Glomerular endothelial cell (primary cell): ENCODE data around the gene UBXN4. TPM values are rescaled to one million over a fixed set of nuclear protein-coding genes. Genes with fewer than 3 reads are reported as not detected.
A peak's percentile ranks its signal among the peaks of the same experiment; 100 is the strongest.
"Not testable (repeated sequence)": the region's sequence is repeated elsewhere in the genome, so short reads cannot be mapped to it uniquely, and the experiment has no call there.

ENCODE experiments used
- DNase-seq: peaks from one replicate; pipeline ENCODE4 v3.0.0-alpha.2; 2011; ENCODE audit warnings: low read depth, low spot score; ENCODE audit errors: extremely low read depth
- total RNA-seq: library from RNA; depleted of rRNA; stranded (reverse); fragments of >200 nt; gene quantifications from 2 replicates; pipeline ENCODE4 v1.2.3, GENCODE V29; 2015

UBXN4 gene, protein sequence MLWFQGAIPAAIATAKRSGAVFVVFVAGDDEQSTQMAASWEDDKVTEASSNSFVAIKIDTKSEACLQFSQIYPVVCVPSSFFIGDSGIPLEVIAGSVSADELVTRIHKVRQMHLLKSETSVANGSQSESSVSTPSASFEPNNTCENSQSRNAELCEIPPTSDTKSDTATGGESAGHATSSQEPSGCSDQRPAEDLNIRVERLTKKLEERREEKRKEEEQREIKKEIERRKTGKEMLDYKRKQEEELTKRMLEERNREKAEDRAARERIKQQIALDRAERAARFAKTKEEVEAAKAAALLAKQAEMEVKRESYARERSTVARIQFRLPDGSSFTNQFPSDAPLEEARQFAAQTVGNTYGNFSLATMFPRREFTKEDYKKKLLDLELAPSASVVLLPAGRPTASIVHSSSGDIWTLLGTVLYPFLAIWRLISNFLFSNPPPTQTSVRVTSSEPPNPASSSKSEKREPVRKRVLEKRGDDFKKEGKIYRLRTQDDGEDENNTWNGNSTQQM
- 50.3 and 72.0 TPM in 2 replicates for total RNA-seq

DNA sequence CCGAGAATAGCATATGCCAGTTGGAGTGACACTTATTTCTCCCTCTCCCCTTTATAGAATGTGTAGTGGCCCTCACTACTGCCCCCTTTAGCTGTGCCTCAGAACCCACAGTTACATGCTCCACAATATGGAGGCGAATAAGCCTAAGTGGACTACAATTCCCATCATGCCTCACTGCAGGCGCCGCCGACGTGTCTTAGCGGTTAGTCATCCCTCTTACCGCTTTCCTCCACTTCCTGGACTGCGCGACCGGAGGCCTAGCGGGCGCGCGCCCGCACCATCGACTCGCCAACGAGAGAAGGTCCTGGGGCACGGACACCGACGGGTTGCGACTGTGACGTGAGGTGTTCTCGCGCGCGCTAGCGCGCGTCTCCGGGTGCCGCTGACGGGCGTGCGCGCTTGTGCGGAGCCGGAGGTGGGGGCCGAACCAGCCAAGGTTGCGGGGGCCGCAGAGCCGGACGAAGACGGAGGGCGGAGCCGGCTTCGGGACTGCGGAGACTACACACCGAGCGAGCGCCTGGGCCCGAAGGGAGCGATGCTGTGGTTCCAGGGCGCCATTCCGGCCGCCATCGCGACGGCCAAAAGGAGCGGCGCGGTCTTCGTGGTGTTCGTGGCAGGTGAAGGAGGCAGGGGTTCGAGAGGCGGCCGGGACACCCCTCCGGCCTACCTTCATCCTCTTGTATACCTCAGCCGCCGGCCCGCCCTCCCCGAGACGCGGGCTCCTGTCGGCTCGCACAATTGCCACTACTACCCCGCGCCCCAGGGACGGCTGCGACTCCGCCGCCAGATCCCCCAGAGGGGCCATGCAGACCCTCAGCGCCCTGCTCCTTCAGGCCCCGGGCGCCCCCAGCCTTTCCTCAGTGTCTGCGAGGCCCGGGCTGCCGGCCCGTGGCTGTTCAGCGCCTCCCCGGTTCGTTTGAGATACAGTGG lies at the start of gene UBXN4:
UBXN4 (plus strand) TSS at position 461 of the 930 bp plus-strand sequence; CDS start at position 536, 75 bp downstream.
- DNase-seq, result peak; percentile 89

DNA sequence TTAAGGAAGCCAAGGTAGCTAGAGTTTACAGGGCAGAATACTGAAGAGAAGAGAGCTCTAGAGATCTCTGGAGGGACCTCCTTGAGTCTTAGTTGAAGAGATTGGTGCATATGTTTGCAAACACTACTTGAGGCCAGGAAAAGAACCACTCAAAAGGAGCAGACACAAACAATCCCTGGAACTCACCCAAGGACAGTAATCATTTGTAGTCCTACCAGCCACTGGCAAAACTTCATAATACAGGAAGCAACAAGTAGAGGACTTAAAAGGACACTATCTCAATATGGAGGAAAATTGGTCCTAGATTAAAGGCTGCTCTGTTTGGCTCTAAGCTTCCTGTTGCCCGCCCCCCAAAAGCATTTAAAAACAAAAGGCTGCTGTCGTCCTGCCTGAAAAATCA lies 46.9 kb upstream of the UBXN4 start:
- DNase-seq, result no peak

DNA sequence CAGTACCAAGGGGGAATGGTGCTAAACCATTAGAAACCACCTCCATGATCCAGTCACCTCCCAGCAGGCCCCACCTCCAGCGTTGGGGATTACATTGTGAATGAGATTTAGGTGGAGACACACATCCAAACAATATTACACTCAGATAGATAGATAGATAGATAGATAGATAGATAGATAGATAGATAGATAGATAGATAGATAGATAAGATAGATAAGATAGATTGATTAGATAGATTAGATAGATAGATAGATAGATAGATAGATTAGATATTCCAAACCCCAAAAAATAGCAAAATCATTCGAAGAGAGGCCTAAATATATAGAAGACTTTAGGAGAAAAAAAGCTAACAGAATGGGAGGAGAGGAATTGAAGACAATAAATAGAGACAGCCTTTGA lies 42.8 kb upstream of the UBXN4 start:
- DNase-seq, result no peak

DNA sequence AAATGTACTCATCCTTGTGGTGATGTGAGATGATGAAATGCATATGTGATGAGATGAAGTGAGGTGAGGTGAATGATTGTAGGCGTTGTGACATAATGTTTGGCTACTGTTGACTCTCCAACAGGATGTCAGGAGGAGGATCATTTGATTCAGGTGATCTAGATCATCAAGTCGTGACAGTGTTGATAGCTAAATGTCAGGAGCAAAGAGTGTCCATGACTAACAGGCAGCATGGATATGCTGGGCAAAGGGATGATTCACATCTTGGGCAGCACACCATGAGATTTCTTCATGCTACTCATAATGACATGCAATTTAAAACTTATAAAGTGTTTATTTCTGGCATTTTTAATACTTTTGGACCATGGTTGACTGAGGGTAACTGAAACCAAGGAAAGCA lies 40.2 kb upstream of the UBXN4 start:
- no peak for DNase-seq

DNA sequence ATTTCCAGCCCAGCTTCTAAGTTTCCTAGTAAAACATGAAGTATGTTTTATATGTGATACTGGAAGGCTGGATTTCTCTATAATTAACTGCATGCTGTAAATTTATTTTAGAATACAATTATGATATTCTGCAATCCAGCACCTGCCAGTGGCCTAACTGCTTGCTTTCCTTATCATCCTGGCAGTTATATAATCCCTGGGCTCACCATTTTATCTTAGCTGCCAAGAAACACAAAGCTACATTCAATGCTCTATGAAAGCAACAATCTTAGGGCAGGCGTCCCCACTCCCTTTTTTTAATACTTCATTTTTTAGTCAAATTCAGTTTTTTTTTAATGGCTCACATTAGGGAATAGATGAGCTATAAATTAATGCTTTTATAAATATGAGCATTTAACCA lies 38.4 kb upstream of the UBXN4 start:
- DNase-seq, result no peak

DNA sequence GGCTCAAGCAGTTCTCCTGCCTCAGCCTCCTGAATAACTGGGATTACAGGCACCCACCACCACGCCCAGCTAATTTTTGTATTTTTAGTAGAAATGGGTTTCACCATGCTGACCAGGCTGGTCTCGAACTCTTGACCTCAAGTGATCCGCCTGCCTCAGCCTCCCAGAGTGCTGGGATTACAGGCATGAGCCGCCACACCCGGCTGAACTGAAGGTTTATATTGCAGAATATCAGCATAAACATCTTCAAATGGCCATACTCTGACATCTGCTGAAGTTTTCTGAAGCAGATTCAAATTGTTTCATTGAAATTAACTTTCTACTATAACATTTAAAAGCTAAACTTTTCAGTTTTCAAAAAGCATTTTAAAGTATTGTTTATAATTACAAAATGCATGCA lies 37.6 kb upstream of the UBXN4 start:
- not testable (repeated sequence) for DNase-seq

DNA sequence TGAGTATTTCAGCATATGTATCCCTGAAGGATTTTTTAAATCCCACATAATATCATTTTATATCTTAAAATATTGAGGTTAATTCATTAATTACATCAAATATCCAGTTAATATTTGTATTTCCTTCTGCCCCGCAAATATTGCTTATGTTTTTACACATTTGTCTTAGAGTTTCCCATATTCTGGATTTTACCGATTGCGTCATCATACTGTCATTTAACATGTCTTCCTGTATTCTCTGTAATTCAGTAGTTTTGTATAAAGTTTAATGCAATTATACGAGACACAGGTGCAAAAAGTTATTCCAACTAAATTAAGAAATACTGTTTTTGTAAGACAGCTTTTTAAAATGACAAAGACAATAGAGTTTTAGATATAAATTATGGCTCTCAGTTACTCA lies 33.5 kb upstream of the UBXN4 start:
- DNase-seq, result no peak

DNA sequence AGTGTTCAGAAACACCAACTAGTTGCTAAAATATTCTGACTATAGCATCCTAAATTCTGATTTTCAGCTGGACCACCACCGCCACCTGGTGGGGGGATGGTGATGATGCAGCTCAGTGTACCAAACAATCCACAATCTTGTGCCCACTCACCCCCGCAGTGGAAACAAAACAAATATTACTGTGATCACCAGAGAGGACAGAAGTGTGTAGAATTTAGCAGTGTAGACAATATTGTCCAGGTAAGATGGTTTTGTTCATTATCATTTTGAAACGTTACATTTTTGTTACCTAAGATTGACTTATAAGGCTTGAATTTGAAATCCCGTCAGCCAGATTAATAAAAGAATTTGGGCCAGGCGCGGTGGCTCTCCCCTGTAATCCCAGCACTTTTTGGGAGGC lies 31.7 kb upstream of the UBXN4 start:
- no peak for DNase-seq

DNA sequence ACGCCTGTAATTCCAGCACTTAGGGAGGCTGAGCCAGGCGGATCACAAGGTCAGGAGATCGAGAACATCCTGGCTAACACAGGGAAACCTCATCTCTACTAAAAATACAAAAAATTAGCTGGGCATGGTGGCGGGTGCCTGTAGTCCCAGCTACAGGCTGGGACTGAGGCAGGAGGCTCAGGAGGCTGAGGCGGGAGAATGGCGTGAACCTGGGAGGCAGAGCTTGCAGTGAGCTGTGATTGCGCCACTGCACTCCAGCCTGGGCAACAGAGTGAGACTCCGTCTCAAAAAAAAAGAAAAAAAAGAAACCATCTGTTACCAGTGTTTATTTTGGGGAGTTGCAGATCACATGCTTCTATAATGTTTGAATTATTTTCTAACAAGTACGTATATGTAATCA lies 26.6 kb upstream of the UBXN4 start:
- not testable (repeated sequence) for DNase-seq

DNA sequence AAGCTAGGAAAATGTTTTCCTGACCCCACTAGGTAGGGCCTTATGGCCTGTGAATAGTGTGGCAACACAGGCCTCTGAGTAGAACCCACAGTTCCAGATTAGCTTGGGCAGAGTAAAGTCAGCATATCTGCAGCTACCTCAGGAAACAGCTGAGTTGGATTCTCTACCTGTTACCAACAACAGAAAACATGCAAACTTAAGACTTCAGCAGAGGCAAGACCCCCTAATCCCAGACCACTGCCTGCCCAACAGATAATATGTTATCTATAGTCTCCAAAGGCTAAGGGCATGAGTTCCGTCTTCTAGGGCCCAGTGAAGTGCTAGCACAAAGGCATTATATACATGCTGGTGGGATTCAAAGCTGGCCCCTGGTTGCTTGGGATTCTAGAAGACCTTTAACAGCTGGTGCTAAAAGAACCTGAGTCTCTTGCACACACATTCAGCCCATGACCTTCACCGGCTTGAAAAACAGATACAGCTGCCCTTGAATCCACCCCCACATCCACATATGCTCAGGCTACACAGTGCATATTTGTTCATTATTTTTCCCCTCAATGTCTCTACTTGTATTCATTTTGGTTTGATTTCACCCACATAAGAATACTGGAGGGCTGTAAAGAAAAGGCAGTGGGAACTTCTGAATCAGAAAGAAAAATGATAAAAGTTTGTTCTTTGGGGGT lies 13.5 kb upstream of the UBXN4 start:
- no peak for DNase-seq

DNA sequence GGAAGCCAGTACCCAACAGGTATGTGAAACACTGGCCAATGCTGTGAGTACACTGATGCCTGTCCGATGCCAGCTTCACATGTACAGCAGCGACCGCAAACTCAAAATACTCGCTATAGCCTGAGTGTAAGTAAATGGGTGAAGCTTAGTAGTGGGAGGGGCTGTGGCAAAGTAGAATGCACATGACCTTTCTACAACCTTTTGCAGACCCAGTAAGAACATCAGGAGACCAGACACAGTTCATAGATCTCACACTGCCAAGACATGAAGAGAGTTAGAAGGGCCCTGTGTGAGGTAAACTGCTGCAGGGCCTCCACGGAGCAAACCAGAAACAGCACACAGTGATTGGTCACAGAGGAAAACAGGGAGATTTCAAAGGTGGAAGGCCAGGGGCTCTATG lies 9.1 kb upstream of the UBXN4 start:
- no peak for DNase-seq

DNA sequence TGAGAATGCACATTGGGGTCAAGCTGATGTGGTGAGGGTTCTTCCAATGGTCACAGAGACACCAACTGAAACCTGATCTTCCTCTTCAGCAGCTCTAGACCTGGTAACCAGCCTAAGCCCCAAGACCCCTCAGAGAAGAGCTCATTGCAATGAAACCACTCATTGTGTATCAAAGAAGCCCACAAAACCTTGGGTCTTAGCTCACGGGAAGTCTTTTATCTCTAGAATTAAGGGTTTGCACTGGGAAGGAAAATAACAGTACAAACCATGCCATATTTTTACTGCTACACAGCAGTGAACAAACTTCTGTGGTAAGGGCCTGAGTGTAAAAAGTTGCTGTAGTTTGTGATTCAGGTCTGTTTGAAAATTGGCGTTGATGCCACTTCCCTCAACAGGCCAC lies 8.6 kb upstream of the UBXN4 start:
- no peak for DNase-seq

DNA sequence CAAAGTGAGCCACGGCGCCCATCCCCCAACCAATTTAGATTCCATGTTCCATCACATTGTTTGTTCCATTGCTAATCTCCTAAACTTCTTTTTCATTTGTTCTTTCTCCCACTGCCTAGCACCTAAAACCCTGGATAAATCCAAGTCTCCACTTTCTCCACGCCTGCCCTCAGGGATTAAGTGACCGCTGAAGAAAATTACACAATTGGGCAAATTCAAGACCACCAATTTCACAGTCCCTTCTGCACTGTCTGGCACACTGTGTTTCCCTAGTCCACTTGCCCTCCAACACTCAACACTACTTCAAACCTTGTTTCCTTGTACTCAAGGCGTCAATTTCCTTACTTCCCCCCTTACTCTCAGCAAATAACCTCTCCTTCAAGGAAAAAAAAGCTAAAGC lies 5.1 kb upstream of the UBXN4 start:
- DNase-seq, result no peak

DNA sequence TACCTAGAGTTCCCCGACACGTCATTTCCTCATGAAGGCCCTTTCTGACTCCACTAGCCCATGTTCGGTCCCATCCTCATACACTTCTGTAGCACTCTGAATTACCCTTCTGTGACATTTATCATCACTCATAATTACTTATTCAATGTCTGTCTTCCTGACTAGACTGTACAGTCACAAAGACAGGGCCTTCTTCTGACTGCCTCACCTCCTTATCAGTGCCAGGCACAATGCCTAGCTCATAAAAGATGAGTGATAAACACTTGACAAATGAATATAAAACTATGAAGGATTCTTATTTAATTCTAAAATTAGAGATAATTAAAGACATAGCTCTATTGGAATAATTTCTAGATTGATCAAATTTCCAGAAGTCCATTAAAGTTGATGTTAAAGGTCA lies 1.4 kb upstream of the UBXN4 start:
- DNase-seq, result no peak

DNA sequence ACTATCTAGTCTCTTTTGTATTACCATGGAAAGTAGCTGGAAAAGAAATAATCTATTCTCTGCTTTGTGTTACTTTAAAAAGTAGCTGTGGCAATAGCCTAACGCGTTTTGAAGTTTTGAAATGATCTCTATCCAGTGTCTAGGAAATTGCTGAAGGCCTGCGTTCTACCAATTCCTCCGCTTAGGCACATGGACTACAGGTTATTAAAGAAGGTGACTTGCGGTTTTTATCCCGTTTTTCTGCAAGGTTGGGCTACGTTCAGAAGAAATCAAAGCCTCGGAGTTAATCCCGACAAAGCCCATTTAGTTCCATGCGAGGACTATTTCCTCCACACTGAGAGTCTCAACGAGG lies 636 bp upstream of the UBXN4 start:
- DNase-seq, result no peak

DNA sequence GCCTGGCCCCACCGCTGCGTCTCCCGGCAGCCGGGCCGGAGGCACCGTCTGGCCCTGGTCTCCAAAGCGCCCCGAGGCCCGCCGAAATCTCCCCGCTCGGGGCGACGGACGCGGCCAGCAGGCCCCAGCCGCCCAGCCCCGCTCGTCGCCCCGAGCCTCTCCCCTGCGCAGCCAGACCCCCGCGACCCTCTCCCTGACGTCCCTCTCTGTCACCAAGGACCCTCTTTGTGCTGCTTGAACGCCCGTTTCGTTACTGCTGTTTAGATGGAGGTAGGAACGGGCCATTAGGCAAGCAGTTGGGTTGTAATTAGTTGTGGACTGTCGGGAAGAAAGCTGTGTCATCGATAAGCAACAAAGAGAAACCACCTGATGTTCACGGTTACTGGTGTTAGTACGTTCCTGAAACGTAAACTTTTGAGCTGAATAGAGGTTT lies 686 bp downstream of the UBXN4 start:
- no peak for DNase-seq

DNA sequence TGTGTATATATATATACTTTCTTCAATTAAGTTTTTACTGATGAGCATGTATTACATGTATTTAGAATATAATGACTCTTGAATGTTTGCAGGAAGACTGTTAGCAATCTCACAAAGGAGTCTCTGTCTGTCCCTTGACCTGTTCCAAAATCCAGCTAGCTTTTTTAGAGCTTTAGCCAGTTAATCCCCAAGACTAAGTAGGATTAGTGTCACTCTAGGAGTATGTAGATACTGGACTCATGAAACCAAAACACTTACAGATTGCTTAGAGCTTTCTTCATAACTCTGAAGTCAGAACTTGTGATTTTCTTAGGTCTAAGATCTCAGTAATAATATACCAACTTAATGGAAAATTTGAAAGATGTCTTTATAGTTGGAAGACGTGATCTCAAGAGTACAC lies 2.2 kb downstream of the UBXN4 start:
- DNase-seq, result no peak

DNA sequence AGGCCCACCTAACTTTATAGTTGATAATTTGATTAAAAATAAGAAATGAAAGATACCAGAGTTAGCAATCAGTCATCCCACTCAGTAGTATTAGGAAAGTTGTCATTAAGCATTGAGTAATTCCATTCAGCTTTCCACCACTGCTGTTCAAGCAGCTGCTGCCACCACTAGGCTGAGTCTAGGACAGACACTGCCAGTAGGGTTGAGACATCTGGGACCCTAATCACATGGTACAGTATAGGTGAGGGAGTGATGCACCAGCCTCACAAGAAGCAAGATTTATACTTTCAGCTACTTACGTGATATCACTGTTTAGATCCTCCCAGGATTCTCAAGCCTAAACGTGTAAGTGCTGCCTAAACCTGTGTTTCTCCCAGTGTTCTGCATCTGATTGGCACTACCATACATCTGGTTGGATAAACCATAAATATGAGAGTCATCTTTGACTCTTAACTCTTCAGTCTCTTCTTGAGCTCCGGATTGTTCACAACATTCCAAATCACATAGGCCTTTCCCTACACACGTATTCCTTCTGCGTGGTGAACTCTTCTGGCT lies 3.2 kb downstream of the UBXN4 start:
- no peak for DNase-seq

DNA sequence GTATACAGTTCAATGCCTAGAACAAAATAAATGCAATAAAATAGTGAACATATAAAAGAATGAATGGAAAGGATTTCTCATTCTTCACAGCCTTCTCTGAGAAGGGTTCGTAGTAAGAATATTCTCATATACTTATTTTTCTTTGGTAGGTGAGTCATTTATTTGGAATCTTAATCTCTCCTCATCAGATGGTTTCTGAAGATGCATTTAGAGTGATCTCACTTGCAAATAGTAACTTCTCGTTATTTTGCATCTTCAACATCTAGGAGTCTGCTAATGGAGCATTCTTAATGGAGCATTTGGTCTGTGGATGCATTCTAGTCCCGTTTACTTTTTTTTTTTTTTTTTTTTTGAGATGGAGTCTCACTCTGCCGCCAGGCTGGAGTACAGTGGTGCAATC lies 3.9 kb downstream of the UBXN4 start:
- no peak for DNase-seq

DNA sequence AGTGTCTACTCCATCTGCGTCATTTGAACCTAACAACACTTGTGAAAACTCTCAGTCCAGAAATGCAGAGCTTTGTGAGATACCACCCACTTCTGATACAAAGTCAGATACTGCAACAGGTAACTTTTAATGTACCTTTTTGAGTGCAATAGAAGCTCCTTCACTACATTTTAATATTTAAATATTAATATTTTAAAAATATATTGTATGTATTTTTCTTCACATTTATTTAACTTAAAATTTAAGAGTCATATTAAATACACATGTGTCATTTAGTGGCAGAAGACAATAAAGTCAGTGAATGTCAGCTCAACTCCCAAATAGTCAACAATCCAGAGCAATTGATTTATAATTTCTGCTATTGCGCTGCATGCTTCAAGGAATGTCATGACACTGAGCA lies 13.9 kb downstream of the UBXN4 start:
- no peak for DNase-seq

DNA sequence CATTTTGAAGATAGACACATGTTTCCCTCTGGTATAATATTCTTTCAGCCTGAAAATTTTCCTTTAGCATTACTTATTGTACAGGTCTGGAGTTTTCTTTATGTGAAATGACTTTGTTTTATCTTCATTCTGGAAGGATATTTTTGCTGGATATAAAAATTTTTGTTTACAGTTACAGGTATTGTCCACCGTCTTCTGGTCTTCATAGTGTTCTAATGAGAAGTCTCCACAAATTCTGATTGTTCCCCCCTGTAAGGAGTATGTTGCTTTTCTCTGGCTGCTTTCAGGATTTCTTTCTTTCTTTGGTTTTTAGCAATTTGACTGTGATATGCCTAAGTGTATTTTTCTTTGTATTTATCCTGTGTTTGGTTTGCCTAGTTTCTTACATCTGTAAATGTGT lies 15.0 kb downstream of the UBXN4 start:
- no peak for DNase-seq
